Measurements from ENCODE around the gene ECI1. TPM values are rescaled to one million over a fixed set of nuclear protein-coding genes. Genes with fewer than 3 reads are reported as not detected.
A peak's percentile ranks its signal among the peaks of the same experiment; 100 is the strongest.

ECI1 gene
- polyA plus RNA-seq, 6 donors from 2014 or later = 41.7 to 55.1 (median 48.6) TPM

GRCh38 chr16:2232094-2232990 is 19.0 kb downstream of the ECI1 start:
- Mint-ChIP-seq H3K4me3 (no peak overlapping the region), H3K36me3 (peaks cover 0 to 11% of the 10 kb centered on the region in 2 donors)

GRCh38 chr16:2231016-2231931 is 20.1 kb downstream of the ECI1 start:
- Mint-ChIP-seq H3K9me3 (no peaks in the 10 kb centered on the region), H3K36me3 (peaks cover 0 to 11% of the 10 kb centered on the region in 2 donors), H3K27me3 (peaks cover 0 to 17% (median 0%) of the 10 kb centered on the region in 3 donors), H3K4me3 (no peak overlapping the region), H3K4me1 (peaks cover 0 to 6% (median 4%) of the 10 kb centered on the region in 3 donors), H3K27ac (no peak overlapping the region)
- ATAC-seq (ENCODE audit: low read depth in 2 of 2) (no peak), DNase-seq (no peak)

More at GRCh38 chr16:2232094-2232990, 19.0 kb downstream of the ECI1 start:
- Mint-ChIP-seq H3K27ac (no peak overlapping the region), H3K9me3 (no peaks in the 10 kb centered on the region), H3K27me3 (peaks cover 0 to 17% (median 0%) of the 10 kb centered on the region in 3 donors), H3K4me1 (no peaks in the 10 kb centered on the region)
- no peak for DNase-seq
- no peak for ATAC-seq (ENCODE audit: low read depth in 2 of 2)

- Mint-ChIP-seq H3K27me3 (peaks cover 0 to 8% (median 0%) of the 10 kb centered on the region in 3 donors), H3K27ac (no peak overlapping the region), H3K36me3 (peaks cover 0 to 11% of the 10 kb centered on the region in 2 donors), H3K4me3 (peak overlapping the region in 1 of 8 donors; percentile 38), H3K4me1 (peaks cover 0 to 11% (median 9%) of the 10 kb centered on the region in 3 donors), H3K9me3 (no peaks in the 10 kb centered on the region)
- ATAC-seq (ENCODE audit: low read depth in 2 of 2) (no peak), DNase-seq (no peak)
Observed at GRCh38 chr16:2230376-2230775, 21.0 kb downstream of the ECI1 start.

- H3K36me3 Mint-ChIP-seq = peaks cover 0 to 11% of the 10 kb centered on the region in 2 donors
- H3K27me3 Mint-ChIP-seq = peaks cover 0 to 2% (median 0%) of the 10 kb centered on the region in 3 donors
- H3K4me1 Mint-ChIP-seq = peaks cover 0 to 14% (median 13%) of the 10 kb centered on the region in 3 donors
- DNase-seq (no peak), ATAC-seq (ENCODE audit: low read depth in 2 of 2) (no peak)
- peak overlapping the region in 1 of 8 donors; percentile 38 for H3K4me3 Mint-ChIP-seq
- H3K27ac Mint-ChIP-seq = no peak overlapping the region
- H3K9me3 Mint-ChIP-seq = no peaks in the 10 kb centered on the region
Observed at GRCh38 chr16:2229632-2230250, 21.6 kb downstream of the ECI1 start.

- ATAC-seq (ENCODE audit: low read depth in 2 of 2) (no peak), DNase-seq (no peak)
- H3K9me3 Mint-ChIP-seq = no peaks in the 10 kb centered on the region
- peak overlapping the region in 1 of 6 donors; percentile 36 for H3K27ac Mint-ChIP-seq
- no peak overlapping the region for H3K4me3 Mint-ChIP-seq
- peaks cover 0 to 20% (median 20%) of the 10 kb centered on the region in 3 donors for H3K4me1 Mint-ChIP-seq
- no peaks in the 10 kb centered on the region for H3K27me3 Mint-ChIP-seq
- peaks cover 0 to 11% of the 10 kb centered on the region in 2 donors for H3K36me3 Mint-ChIP-seq
Observed at GRCh38 chr16:2229091-2229490, 22.3 kb downstream of the ECI1 start.

- no peaks in the 10 kb centered on the region for H3K9me3 Mint-ChIP-seq
- H3K4me3 Mint-ChIP-seq = no peak overlapping the region
- peaks cover 0 to 21% (median 21%) of the 10 kb centered on the region in 3 donors for H3K4me1 Mint-ChIP-seq
- no peaks in the 10 kb centered on the region for H3K27me3 Mint-ChIP-seq
- no peak overlapping the region for H3K27ac Mint-ChIP-seq
- peaks cover 0 to 11% of the 10 kb centered on the region in 2 donors for H3K36me3 Mint-ChIP-seq
- ATAC-seq (ENCODE audit: low read depth in 2 of 2) (no peak), DNase-seq (no peak)
Observed at GRCh38 chr16:2228161-2228824, 23.1 kb downstream of the ECI1 start.

GRCh38 chr16:2226918-2227317 is 24.5 kb downstream of the ECI1 start:
- peak overlapping the region in 1 of 6 donors; percentile 58 for H3K27ac Mint-ChIP-seq
- ATAC-seq (ENCODE audit: low read depth in 2 of 2) (no peak), DNase-seq (no peak)
- peak overlapping the region in 2 of 8 donors; percentile 22 to 79 for H3K4me3 Mint-ChIP-seq
- H3K36me3 Mint-ChIP-seq = peaks cover 0 to 11% of the 10 kb centered on the region in 2 donors
- H3K9me3 Mint-ChIP-seq = no peaks in the 10 kb centered on the region
- peaks cover 0 to 21% (median 21%) of the 10 kb centered on the region in 3 donors for H3K4me1 Mint-ChIP-seq
- no peaks in the 10 kb centered on the region for H3K27me3 Mint-ChIP-seq

- Mint-ChIP-seq H3K27me3 (no peaks in the 10 kb centered on the region), H3K9me3 (no peaks in the 10 kb centered on the region), H3K36me3 (peaks cover 0 to 11% of the 10 kb centered on the region in 2 donors), H3K27ac (peak overlapping the region in 3 of 6 donors; percentile 58 to 80 (median 68)), H3K4me3 (peak overlapping the region in 6 of 8 donors; percentile 8 to 79 (median 20)), H3K4me1 (peaks cover 0 to 21% (median 21%) of the 10 kb centered on the region in 3 donors)
- DNase-seq (no peak), ATAC-seq (ENCODE audit: low read depth in 2 of 2) (no peak)
Observed at GRCh38 chr16:2226245-2226793, 25.1 kb downstream of the ECI1 start.

- Mint-ChIP-seq H3K9me3 (no peaks in the 10 kb centered on the region), H3K27ac (peak overlapping the region in 4 of 6 donors; percentile 28 to 78 (median 62)), H3K36me3 (no peaks in the 10 kb centered on the region), H3K4me3 (peak overlapping the region; percentile 70 to 92 (median 84)), H3K27me3 (no peaks in the 10 kb centered on the region), H3K4me1 (peaks cover 0 to 21% (median 21%) of the 10 kb centered on the region in 3 donors)
- DNase-seq (no peak), ATAC-seq (ENCODE audit: low read depth in 2 of 2) (peak; percentile 3 to 7)
Observed at GRCh38 chr16:2223942-2224486, 27.4 kb downstream of the ECI1 start.

- peak within 1 kb of the TSS; percentile 44 to 89 (median 68) for H3K27ac Mint-ChIP-seq
- H3K27me3 Mint-ChIP-seq = no peaks in the 10 kb centered on the region
- H3K4me3 Mint-ChIP-seq = peak within 1 kb of the TSS; percentile 75 to 94 (median 87)
Observed at GRCh38 chr16:2223221-2223941, 28.0 kb downstream of the ECI1 start, which contains the start of gene E4F1. E4F1 (plus strand) TSS chr16:2223591; CDS start chr16:2223614, 23 bp downstream.

GRCh38 chr16:2216330-2216729 is 35.1 kb downstream of the ECI1 start:
- peak overlapping the region in 7 of 8 donors; percentile 55 to 94 (median 87) for H3K4me3 Mint-ChIP-seq
- no peaks in the 10 kb centered on the region for H3K9me3 Mint-ChIP-seq
- ATAC-seq (ENCODE audit: low read depth in 2 of 2) = no peak
- H3K27me3 Mint-ChIP-seq = no peaks in the 10 kb centered on the region
- DNase-seq = no peak
- H3K27ac Mint-ChIP-seq = peak overlapping the region in 1 of 6 donors; percentile 82
- H3K36me3 Mint-ChIP-seq = no peaks in the 10 kb centered on the region
- H3K4me1 Mint-ChIP-seq = peaks cover 10 to 18% (median 11%) of the 10 kb centered on the region in 3 donors

More at GRCh38 chr16:2223221-2223941, 28.0 kb downstream of the ECI1 start, which contains the start of gene E4F1:
- H3K36me3 Mint-ChIP-seq = no peaks in the 10 kb centered on the region
- peaks cover 0 to 21% (median 21%) of the 10 kb centered on the region in 3 donors for H3K4me1 Mint-ChIP-seq
- peak; percentile 99 for DNase-seq
- peak; percentile 96 to 97 for ATAC-seq (ENCODE audit: low read depth in 2 of 2)
- H3K9me3 Mint-ChIP-seq = no peaks in the 10 kb centered on the region
